ENCODE data around the gene PRXL2B. TPM values are rescaled to one million over a fixed set of nuclear protein-coding genes. Genes with fewer than 3 reads are reported as not detected.

PRXL2B gene, protein sequence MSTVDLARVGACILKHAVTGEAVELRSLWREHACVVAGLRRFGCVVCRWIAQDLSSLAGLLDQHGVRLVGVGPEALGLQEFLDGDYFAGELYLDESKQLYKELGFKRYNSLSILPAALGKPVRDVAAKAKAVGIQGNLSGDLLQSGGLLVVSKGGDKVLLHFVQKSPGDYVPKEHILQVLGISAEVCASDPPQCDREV
- 10 to 100 TPM; 10.8 to 14.1 TPM for total RNA-seq
- long read RNA-seq, partial matches to known transcripts = 2 of 14 reads
- long read RNA-seq, other reads (novel, unspliced or antisense) = 6 of 14 reads

DNA sequence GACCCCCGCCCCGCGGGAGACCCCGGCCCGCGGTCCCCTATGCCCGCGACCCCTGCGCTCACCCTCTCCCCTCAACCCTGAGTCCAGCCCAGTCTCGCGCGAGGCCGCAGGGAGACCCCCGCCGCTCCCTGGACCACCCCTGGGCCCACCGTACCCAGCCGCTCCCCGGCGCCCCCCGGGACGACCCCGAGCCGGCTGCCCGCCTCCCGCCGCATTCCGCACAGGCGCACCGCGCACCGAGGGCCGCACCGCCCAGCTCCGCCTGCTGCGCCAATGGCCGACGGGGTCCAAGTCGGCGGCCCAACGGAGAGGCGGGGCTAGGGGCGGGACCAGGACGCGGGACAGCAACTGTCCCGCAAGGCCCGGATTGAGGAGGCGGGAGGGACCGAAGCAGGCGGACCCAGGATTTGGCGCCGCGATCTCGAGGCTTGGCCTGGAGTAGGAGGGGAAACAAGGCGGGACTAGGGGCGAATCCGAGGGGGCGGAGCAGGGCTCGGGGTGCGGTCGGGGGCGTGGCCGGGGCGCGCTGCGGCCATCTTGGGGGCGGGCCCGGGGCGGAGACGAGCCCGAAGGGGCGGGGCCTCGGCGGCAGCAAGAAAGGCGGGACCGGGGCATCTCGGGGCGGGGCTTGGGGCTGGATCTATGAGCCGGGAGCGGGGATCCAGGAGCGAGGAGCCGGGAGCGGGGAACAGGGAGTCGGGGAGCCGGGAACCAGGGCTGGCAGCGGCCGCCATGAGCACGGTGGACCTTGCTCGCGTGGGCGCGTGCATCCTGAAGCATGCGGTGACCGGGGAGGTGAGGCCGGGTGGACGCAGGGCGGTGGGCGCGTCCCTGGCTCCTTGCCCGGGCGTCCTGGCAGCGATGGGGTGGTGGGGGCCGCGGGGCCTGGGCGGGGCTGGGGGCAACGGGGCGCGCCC is at the start of gene PRXL2B:
PRXL2B (plus strand) TSS at position 624 of the 917 bp plus-strand sequence; CDS start at position 733, 109 bp downstream.
- DNase-seq = peak; percentile 99
- peak; percentile 93 for ATAC-seq
- intact Hi-C loops (cut with DNase I) = loop anchor here in 1 of 2 donors (5.0 kb wide), 1 partner anchor 51 kb away; no protein-coding TSS in a partner anchor

DNA sequence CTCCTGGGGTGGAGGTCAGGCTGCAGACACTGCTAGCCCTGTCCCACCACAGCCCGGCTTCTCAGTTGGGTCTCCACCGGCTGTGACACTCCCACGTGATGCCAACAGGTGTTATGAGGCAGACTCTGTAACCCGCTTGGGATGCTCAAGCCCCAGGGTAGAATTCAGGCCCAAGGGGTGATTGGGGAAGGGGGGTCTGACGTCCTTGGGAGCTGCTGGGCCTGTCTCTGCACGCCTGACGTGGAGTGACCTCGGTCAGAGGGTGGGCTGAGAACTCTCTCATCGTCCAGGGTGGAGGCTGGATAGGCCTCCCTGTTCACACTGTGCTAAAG is 48.8 kb upstream of the PRXL2B start:
- intact Hi-C loops (cut with DNase I) = no loop called here
- DNase-seq (no peak), ATAC-seq (no peak)

DNA sequence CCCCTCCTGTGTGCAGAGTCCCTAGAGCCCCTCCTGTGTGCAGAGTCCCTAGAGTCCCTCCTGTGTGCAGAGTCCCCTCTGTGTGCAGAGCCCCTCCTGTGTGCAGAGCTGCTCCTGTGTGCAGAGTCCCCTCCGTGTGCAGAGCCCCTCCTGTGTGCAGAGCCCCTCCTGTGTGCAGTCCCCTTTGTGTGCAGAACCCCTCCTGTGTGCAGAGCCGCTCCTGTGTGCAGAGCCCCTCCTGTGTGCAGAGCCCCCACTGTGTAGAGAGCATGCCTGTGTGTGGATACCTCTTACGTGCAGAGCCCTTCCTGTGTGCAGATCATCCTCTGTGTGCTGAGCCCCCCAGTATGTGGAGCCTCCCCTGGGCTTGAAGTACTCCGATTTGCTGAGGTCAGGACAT is 48.2 kb upstream of the PRXL2B start:
- ATAC-seq (no peak), DNase-seq (no peak)
- intact Hi-C loops (cut with DNase I) = no loop called here

DNA sequence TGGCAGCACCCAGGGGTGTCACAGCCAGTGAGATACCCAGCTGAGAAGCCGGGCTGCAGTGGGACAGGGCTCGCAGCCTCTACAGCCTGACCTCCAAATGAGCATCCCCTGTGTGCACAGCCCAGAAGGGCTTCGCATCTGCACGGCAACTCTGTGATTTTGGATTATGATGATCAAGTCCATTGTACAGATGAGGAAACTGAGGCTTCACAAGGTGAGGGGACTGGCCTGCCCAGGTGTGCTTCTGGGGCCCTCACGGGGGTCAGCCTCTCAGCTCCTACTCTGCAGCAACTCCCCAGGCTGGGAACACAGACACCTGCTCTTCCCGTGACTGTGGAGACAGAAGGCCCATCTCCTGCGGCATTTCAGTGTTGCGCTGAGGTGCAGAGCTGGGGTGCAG is 47.7 kb upstream of the PRXL2B start:
- DNase-seq = no peak
- no peak for ATAC-seq
- intact Hi-C loops (cut with DNase I) = no loop called here

DNA sequence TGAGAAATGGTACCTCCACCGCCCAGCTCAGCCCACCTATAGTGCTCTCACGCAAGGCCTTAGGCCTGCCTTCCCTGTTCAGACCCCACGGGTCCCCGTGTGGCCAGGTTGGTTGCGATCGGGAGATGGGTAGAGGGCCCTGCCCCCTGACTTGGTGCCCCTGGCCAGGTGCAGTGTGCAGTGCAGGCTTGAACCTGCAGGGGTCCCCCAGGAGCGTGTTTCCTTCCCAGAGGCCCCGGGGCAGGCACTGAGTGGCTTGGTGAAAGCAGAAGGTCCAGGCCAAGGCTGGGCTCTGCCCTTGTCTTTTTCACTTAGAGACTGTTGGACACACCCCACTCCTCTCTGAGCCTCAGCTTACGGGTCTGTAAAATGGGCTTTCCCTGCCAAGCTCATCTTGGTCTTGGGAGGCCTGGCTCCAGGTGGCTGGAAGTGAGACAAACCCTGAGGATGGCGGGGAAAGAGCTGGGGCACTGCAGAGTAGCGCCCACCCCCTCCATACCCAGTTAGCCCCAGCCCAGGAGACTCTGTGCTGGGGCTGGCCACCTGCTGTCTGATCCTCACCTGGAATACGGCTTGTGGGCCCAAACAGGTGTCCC is 47.2 kb upstream of the PRXL2B start:
- no peak for ATAC-seq
- intact Hi-C loops (cut with DNase I) = no loop called here

DNA sequence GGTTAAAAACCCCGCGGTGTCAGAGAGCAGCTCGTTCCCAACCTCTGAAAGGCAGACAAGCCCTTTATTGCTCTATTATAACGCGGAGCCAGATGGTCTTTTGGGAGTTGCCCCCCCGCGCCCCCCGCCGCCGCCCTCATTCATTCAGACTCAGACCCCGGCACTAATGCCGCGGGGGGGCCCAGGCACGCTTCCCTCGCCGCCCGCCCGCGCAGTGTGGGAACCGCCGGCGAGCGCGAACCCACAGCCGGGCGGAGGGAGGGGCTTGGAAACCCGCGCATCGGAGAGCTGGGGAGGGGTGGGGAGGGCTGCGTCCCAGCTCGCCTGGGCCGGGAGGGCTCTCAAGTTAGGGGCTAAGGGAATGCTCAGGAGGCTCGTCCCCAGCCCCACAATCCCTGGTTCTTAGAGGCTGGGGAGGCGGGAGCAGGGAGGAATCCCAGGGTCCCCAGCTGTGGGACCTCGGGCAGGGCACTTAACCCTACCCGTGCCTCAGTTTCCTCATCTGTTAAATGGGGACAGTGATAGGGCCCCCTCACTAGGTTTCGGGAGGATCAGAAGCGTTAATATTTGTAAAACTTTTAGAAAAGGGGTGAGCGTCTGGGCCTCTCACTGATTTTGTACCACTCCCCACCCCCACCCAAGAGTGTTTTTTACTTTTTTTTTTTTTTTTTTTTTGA is 45.6 kb upstream of the PRXL2B start:
- ATAC-seq (no peak), DNase-seq (no peak)

More for the DNA sequence above, 47.2 kb upstream of the PRXL2B start:
- no peak for DNase-seq

DNA sequence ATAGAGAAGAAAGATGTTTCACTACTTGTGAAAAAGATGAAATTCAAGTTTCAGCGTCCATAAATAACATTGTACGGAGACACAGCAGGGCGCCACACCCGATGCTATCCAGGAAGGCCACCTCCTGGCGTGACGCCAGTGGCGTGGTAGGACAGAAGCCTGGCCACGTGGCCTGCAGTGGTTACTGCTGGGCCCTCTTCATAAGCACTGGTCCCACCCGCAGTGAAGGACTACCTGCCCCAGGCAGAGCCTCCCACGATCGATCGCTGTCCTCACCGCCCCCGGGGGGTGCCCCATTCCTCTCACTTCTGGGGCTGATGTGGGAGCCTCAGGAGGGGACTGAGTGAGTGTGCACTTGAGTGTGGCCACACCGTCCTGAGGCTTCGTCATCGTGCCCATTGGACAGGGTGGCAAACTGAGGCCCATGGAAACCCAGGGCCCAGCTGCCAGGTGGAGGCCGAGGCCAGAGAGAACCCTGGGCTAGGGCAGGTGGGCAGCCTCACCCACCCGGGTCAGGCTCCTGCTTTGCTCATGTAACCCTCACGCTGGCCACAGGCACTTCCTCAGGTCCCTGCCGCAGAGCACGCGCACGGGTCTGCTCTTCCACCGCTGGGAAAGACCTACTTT is 44.8 kb upstream of the PRXL2B start:
- ATAC-seq = no peak
- intact Hi-C loops (cut with DNase I) = no loop called here
- peak; percentile 76 for DNase-seq

More for the DNA sequence above, 45.6 kb upstream of the PRXL2B start:
- intact Hi-C loops (cut with DNase I) = no loop called here

DNA sequence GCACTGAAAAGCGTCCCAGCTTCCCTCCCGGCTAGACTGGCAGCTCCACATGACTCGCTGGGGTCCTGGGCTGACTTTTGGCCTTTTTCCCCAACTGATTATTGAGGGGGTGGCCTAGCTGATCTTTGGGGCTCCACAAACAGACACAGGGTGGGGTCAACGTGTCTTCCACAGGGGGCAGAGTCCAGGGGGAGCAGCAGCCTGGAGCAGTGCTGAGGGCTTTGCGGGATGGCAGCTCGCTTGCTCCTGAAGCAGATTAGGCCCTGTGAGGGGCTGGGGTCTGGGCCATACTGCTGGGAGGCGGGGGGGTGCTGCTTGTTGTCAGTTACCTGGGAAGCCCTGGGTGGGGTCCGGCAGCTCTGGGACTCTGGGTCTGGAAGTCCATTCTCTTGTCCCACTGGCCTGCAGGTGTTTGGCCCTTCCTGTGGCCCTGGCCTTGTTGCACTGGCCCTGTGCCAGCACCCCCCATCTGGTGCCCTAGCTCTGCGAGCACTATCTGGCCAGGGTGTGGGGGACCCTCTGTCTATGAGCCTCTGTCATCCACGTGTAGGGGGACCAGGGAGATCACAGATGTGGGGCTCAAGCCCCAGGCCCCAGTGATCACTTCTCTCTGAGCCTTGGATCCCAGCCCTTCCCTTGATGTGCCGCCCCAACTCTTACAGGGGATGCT is 44.2 kb upstream of the PRXL2B start:
- no peak for ATAC-seq
- DNase-seq = no peak
- intact Hi-C loops (cut with DNase I) = no loop called here

DNA sequence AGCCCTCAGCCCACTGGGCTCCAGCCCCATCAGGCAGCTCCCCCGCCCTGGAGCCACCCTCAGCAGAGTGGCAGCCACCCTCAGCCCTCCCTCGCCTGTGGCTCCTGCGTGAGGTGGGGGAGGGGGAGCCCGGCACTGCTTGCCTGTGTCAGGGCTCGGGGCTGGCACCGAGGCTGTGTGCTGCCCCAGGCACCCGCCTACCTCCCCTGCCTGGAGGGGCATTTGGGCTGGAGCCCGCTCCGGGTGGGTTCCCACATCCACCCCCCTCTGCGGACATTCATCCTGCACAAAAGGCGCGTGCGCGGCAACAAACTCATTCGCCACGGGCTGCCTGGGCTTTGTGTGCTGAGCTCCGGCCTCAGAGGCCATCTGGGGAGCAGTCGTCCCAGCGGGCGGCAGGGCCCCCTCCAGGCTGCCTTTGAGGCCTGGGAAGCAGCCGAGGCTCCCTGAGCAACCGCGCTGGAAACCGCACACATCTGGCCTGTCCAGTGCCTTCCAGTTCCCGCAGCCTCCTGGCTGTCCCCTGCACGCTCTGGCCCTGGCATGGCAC is 43.0 kb upstream of the PRXL2B start:
- DNase-seq (no peak), ATAC-seq (no peak)
- intact Hi-C loops (cut with DNase I) = no loop called here

DNA sequence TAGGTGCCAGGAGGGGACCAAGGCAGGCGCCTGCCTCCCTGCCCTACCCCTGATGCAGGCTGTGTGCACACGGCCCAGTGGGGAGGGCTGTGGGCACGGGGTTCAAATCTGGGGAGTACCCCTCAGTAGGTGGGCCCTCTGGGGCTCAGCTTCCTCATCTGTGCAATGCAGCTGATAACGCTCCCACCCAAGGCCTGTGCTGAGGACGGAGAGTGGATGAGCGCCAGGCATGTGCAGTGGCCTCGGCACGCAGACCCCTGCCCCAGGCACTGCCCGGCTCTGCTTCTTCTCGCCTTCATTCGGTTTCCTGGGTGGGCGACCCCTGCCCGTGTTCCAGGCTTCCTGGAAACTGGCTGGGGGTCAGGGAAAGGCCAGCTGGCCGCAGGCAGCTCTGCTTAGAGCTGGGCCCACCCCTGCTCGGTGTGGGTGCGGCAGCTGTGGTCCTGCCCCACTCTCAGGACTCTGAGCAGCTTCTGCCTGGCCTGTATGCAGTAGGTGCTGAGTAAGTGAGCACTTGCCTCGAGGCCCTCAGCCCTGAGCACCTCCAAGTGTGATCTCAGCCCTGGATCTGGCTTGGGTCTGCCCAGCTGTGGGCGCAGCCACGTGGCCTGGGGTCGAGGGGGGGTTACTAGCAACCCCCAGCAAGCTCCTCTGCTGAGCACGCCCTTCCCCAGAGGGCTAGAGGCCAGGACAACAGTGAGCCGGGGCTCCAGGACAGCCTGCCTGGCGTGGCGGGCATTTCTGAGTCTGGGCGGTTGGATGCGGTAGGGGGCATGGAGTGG is 42.3 kb upstream of the PRXL2B start:
- DNase-seq (no peak), ATAC-seq (no peak)
- intact Hi-C loops (cut with DNase I) = no loop called here

DNA sequence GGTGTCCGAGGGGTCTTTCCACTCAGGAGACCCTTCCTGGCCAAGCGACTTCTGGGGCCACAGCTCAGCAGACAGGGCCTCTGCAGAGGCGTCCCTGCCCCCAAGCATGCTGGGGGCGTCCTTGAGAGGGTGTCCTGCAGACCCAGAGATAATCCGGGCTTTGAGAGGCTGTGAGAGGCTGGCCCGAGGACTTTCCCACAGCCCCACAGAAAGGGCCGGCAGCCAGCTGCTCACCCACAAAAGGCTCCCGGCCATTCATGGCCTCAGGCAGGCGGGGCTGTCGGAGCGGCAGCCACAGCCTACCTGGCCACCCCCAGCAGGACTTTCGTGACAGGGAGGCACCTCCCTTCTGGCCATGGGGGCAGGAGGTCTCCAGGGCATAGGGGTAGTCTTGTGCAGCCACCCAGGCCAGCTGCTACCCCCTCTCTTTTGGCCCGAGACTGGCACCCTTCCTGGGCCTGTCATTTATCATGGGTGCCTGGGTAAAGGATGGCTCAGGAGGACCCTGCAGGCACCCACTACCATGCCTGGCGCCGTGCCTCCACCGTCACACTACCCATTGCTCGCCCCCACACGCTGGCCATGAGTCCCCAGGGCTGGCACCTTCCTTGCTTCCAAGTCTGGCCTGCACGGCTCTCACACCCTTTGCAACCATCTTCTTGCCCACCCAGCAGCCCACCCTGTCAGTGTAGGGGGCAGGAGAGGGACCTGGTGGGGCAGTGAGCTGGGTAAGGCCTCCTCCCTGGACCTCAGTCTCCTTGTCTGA is 41.5 kb upstream of the PRXL2B start:
- intact Hi-C loops (cut with DNase I) = no loop called here

DNA sequence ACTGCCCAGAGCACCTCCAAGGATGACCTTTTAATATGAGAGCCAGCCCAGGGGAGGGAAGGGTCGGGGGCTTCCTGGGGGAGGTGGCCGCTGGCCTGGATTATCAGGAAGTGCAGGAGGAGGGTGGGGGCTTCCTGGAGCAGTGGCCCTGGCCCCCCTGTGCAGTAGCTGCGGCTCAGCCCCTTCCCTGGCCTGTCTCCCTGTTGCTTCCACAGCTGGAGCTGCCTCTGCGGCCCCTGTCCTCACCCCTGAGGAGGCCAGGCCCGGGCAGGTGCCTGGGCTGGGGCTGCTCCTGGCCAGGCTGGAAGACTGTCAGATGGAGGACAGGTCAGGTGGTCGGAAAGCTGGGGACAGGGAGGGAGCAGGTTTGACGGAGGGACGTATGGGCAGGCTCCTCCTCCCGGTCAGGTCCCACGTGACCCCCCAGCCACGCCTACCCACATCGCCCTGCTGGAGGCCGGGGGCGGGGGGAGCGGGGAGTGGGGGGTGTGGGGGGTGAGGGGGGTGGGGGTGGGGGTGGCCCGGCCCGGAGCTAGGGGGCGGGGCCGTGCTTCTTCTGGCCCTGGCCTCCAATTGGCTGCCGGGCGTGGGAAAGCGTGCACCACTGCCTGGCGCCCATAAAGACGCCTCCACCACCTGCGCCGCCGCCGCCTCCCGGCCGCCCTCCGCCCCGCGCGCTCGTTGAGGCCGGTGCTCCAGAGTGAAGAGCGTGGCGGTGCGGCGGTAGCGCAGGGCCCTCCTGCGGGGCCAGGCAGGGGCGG is 40.6 kb upstream of the PRXL2B start:
- intact Hi-C loops (cut with DNase I) = no loop called here
- ATAC-seq = peak; percentile 62 to 75

More for the DNA sequence above, 41.5 kb upstream of the PRXL2B start:
- no peak for DNase-seq
- ATAC-seq = no peak

DNA sequence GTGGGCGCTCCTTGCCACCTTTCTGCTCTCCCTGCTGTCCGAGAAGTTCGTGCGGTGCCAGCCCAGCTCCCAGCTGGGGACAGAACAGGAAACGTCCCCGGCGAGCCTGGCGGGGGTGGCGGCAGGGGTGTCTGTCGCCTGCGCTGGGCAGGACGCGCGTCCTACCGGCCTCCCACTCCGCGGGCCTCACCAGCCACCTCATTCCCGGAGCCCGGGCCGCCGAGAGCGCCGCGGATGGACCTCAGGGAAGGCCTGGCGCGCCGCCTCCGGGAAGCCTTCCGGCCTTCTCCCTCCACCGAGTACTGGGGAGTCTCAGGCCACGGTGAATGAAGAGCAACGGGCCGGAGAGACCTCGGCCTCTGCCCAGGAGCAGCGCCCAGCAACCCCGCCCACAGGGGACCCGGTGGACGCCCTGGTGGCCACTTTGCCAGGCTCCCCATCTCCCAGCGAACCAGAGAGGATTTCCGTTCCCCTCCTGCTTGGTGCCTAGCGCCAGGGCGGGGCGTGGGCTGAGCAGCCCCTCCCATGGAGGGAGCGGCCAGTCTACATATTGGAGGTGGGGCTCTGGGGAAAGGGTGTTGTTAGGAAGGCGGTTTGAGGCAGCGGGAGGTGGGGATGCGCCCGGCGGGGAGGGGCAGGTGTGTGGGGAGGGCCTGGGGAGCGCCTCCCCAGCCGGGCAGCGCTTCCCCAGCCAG is 39.9 kb upstream of the PRXL2B start:
- intact Hi-C loops (cut with DNase I) = no loop called here
- DNase-seq = peak; percentile 89
- ATAC-seq = peak; percentile 68 to 84

More for the DNA sequence above, 40.6 kb upstream of the PRXL2B start:
- peak; percentile 91 for DNase-seq

DNA sequence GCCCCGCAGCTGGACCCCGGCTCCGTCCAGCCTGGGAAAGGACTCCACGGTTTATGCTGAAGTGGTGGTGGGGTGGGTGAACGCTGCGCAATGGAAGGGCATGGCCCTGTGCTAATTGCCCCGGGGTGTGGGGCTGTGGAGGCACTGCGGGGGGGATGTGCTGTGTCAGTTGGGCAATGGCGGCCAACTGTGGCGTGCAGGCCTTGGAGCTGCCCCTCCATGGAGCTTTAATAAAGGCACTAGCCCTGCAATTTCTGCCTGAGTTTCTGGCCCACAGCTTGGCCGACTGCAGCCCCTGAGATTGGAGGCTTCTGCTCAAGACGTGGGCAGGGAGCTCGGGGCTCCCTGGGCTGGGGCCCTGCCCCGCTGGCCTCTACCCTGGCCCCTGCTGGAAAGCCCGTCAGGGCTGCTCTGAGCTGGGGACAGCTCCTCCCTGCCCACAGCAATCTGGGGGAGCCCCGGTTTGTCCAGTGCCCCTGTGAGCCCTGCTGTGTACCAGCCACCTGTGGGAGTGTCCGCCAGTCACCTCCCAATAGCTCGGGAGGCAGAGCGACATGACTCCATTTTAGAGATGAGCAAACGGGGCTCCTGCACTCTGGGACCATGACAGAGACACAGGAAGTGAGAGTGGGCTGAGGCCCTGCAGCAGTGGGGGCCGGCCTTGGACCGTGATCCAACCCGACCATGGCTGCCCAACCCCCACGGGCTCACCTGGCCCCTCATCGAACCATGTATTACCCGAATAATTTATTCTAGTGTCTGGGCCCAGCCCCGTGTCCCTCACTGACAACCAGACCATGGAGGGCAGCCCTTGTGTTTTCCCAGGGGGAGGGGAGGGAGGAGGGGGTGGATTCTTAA is 39.1 kb upstream of the PRXL2B start:
- DNase-seq (no peak), ATAC-seq (no peak)
- intact Hi-C loops (cut with DNase I) = loop anchor here (1.0 to 2.0 kb wide), 2 partner anchors 133 kb away; no protein-coding TSS in a partner anchor
